Rectal smooth muscle tissue (tissue), 1 donor: ENCODE measurements around the gene LARP4B.
"Not testable (repeated sequence)": the region's sequence is repeated elsewhere in the genome, so short reads cannot be mapped to it uniquely, and the experiment has no call there.

Experiments used
- H3K27ac ChIP-seq: one replicate; pipeline ENCODE4 v1.7.0; 2013; ENCODE audit warnings: low read depth, low read length, inconsistent platforms
- H3K27me3 ChIP-seq: one replicate; pipeline ENCODE4 v1.7.0; 2013; ENCODE audit warnings: low read length; ENCODE audit not compliant: control insufficient read depth, insufficient read depth
- H3K36me3 ChIP-seq: one replicate; pipeline ENCODE4 v1.7.0; 2013; ENCODE audit warnings: low read length; ENCODE audit not compliant: control insufficient read depth, insufficient read depth
- H3K4me1 ChIP-seq: one replicate; pipeline ENCODE4 v1.7.0; 2013; ENCODE audit warnings: low read length; ENCODE audit not compliant: control insufficient read depth, insufficient read depth
- H3K4me3 ChIP-seq: one replicate; pipeline ENCODE4 v1.7.0; 2013; ENCODE audit warnings: low read length
- H3K9ac ChIP-seq: one replicate; pipeline ENCODE4 v1.7.0; 2013; ENCODE audit warnings: low read length

LARP4B gene

DNA sequence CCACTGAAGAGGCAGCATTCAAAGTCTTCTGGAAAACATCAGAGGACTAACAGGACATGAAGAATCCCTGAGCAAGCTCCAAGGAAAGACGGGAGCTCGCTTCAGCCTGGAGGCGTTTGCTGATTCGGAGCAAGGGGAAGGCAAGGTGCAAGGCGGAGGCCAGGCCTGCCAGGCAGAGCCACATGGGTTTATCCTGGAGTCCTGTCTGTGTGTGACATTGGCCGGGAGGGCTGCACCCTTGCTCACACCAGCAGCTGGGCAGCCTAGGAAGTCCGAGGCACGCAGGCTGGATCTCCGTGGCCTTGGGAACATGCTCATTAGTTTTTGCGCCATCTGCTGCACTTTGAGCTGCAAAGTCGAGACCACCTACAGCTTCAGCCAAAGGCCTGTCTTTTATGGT lies 22.3 kb upstream of the LARP4B start:
- no peak overlapping the region for H3K27ac ChIP-seq
- no peaks in the 10 kb centered on the region for H3K36me3 ChIP-seq
- H3K4me1 ChIP-seq: no peaks in the 10 kb centered on the region
- no peak overlapping the region for H3K9ac ChIP-seq
- no peaks in the 10 kb centered on the region for H3K27me3 ChIP-seq
- H3K4me3 ChIP-seq: no peak overlapping the region

DNA sequence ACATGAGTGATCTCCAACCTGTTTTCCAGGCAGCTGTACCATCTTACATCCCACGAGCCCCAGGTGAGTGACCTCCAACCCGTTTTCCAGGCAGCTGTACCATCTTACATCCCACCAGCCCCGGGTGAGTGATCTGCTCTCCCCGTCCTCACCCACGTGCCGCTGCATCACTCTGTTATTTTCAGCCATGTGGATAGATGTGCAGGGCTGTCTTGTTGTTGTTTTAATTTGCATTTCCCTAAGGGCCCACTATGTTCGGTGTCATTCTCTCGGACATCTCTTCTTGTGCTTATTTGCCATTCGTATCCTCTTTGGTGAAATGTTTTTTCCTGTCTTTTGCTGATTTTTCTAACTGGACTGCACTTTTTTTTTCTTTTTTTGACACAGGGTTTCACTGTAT lies 17.9 kb upstream of the LARP4B start:
- Histone ChIP-seq H3K4me1 (no peaks in the 10 kb centered on the region), H3K36me3 (no peaks in the 10 kb centered on the region), H3K9ac (no peak overlapping the region), H3K27ac (no peak overlapping the region), H3K27me3 (no peaks in the 10 kb centered on the region), H3K4me3 (no peak overlapping the region)

DNA sequence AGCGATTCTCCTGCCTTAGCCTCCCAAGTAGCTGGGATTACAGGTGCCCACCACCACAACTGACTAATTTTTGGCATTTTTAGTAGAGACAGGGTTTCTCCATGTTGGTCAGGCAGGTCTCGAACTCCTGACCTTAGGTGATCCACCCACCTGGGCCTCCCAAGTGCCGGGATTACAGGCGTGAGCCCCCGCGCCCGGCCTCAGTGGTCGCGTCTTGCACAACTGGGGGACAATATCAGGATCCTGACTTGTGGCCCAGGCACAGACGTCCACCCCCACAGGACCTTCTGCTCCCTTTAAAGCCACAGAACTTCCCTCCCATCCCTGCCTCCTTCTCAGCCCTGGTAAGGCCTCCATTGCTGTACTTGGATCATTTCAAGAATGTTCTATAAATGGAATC lies 16.8 kb upstream of the LARP4B start:
- no peak overlapping the region for H3K27ac ChIP-seq
- H3K4me1 ChIP-seq: no peaks in the 10 kb centered on the region
- no peak overlapping the region for H3K4me3 ChIP-seq
- H3K36me3 ChIP-seq: no peaks in the 10 kb centered on the region
- no peaks in the 10 kb centered on the region for H3K27me3 ChIP-seq
- H3K9ac ChIP-seq: no peak overlapping the region

DNA sequence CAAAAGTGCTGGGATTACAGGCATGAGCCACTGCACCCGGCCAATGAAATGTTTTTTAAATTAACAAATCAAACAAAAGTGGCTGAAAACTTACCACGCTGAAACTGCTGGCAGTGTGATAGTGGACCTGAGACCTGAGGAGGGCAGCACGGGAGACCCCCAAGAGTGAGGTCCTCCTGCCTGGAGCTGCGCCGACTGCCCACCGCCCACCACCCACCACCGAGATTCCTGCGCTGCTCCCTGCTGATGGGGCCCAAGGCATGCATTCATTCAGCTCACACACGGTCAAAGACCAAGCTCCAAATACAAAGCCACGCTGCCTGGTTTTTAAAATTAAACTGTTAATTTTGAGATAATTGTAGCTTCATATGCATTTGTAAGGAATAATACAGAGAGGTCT lies 16.4 kb upstream of the LARP4B start:
- no peak overlapping the region for H3K27ac ChIP-seq
- H3K9ac ChIP-seq: no peak overlapping the region
- no peaks in the 10 kb centered on the region for H3K27me3 ChIP-seq
- H3K4me1 ChIP-seq: no peaks in the 10 kb centered on the region
- no peak overlapping the region for H3K4me3 ChIP-seq
- no peaks in the 10 kb centered on the region for H3K36me3 ChIP-seq

DNA sequence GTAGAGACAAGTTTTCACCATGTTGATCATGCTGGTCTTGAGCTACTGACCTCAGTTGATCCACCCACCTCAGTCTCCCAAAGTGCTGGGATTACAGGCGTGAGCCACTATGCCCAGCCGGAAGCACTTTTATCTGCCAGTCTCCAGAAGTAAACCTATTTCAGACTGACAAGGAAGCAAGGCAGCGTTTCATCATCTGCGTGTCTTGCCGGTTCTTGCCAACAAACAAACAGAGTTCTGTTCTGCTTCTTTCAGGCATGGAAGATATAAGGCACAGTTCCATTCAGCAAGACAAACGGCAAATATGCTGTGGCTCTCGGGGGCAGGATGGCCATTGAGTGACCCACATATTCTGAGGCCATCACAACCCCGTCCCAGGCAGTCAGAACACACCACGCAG lies 15.5 kb upstream of the LARP4B start:
- Histone ChIP-seq H3K4me3 (no peak overlapping the region), H3K27me3 (no peaks in the 10 kb centered on the region), H3K36me3 (no peaks in the 10 kb centered on the region), H3K9ac (no peak overlapping the region), H3K27ac (no peak overlapping the region), H3K4me1 (no peaks in the 10 kb centered on the region)

DNA sequence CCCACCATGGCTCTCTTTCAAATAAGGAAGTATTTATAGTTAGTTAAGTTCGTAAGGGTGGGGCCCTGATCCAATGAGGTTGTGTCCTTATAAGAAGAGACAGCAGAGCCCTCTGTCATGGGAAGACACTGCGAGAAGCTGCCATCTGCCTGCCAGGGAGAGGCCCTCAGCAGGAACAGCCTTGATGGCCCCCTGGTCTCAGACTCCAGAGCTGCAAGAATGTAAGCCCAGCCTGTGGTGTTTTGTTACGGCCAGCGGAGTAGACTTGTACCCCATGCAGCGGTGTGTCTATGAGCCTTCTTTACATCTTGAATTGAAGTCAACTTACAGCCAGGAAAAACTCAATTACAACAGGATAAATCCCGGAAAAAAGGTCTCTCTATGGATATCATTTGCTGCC lies 14.3 kb upstream of the LARP4B start:
- no peak overlapping the region for H3K9ac ChIP-seq
- no peaks in the 10 kb centered on the region for H3K27me3 ChIP-seq
- H3K36me3 ChIP-seq: no peaks in the 10 kb centered on the region
- H3K27ac ChIP-seq: no peak overlapping the region
- H3K4me1 ChIP-seq: no peaks in the 10 kb centered on the region
- H3K4me3 ChIP-seq: no peak overlapping the region

DNA sequence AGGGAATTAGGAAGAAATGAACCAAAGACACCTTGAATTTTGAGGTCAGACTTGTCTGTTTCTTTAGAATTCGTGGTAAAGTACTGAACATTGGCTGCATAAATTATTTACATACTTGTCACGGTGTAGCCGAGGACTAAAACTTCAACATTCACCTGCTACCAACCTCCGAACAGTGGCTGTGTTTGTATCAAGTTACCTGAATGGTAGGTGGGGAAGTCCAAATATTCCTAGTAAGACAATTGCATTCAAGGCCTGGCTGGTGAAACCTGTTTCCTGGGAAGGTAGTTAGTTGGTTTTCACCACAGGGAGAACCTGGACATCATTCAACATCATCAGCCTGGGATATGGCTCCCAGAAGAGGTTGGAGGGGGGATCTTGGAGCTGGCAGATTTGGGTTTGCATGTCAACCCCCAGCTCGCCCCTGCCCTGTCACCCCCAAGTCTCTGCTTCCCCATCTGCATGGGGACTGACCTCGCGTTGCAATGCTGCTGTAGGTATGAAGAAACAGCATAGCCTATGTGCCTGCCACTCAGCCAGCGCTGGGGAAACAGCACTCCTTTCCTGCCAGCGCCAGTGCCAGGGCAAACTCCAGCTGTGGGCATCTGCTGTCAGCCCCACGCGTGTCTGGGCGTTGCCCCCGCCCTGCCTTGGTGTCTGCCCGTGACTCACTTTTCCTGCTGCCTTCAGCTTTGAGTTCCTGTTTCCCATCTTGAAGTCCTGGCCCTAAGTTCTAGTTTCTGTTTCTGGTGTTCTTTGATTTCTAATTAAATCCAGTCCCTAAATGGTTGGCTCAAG lies 12.7 kb upstream of the LARP4B start:
- H3K4me3 ChIP-seq: peak overlapping the region; percentile 8
- H3K36me3 ChIP-seq: no peaks in the 10 kb centered on the region
- H3K27ac ChIP-seq: no peak overlapping the region
- no peak overlapping the region for H3K9ac ChIP-seq
- H3K27me3 ChIP-seq: no peaks in the 10 kb centered on the region
- H3K4me1 ChIP-seq: no peaks in the 10 kb centered on the region

DNA sequence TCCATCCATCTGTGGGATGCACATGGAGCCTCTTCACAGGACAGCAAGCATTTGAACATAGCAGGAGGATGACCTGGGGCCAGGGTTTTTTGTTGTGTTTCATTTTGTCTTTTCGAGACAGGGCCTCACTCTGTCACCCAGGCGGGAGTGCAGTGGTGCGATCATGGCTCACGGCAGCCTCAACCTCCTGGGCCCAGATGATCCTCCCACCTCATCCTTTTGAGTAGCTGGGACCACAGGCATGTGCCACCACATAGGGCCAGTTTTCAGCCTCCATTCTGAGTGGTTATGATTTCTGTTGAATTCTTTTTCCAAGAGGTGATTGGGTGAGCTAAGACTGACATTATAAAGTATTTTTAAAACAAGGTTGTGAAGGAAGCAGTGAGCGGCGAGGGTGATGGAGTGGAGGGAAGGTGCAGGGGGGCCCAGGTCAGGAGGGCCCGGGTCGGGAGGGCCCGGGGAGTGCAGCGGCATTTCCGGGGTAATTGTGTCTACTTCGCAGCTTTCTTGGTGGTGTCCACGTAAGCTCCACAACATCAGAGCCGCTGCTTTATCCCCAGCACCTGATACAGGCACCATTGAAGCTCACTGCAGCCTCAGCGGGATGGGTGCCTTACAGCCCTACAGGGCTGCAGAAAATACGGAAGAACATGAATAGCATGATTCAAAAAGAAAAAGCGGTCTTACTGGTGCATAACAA lies 12.0 kb upstream of the LARP4B start:
- H3K27ac ChIP-seq: no peak overlapping the region
- H3K36me3 ChIP-seq: no peaks in the 10 kb centered on the region
- H3K27me3 ChIP-seq: no peaks in the 10 kb centered on the region
- no peak overlapping the region for H3K4me3 ChIP-seq
- no peaks in the 10 kb centered on the region for H3K4me1 ChIP-seq
- H3K9ac ChIP-seq: no peak overlapping the region

DNA sequence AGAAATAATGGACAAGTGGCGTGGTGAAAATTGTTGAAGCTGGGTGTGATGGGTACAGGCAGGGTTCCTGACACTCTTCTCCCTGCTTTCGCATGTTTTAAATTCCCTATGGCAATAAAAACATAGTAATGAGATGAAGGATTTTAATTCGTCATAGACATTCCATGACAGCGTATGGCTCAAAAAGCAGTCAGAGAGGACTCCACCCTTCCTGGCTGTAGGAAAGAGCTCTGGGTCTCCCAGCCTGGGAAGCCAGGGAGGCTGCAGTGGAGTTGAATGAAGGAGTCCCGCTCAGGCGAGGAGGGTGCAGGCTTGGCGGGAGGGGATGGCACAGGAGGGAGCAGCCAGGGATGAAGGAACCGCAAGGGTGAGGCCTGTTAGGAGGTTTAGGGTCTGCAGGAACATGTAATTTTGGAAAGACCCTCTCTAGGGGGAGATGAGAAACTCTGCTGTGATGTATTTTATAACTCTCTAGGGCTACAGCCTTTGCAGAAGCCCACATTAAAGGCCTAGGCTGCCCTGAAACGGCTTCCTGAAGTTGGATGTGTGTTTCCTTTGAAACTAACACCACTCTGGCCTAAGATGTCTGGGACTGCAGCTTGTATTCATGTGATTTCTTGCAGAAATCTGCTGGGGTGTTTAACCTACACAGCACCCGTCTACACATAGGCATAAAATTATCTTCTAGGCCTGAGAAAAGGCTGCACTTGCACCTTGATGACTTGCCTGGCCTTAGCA lies 7.6 kb upstream of the LARP4B start:
- Histone ChIP-seq H3K27me3 (no peaks in the 10 kb centered on the region), H3K4me3 (no peak overlapping the region), H3K9ac (no peak overlapping the region), H3K4me1 (no peaks in the 10 kb centered on the region), H3K27ac (no peak overlapping the region), H3K36me3 (no peaks in the 10 kb centered on the region)

DNA sequence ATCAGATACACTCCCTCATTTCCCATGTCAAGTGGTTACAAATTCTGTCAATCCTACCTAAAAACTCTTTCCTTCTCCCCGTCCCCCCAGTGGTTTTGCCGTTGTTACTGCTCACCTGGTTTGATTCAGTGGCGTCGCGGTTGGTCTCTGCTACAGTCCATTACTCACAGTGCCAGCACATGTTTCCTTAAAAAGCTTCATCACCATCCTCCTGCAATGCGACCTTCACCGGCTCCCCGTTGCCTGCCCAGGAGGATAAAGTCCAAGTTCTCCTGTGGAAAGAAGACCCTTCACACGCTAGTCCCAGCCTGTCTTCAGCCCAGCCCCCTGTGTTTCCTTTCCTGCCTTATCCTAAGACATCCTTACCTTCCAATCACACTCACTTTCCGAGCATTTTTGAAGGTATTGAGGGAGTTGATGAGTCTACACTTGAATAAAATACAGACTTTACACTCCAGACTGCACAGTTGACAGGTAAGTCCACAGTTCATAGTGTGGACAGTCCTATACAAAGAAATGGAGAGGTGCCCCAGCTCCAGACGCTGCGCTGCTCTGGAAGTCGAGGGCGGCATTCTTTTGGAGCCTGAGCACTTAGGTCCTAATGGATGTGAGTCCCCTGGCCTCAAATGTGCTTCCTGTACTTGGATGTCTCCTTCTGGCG lies 3.4 kb upstream of the LARP4B start:
- Histone ChIP-seq H3K9ac (no peak overlapping the region), H3K36me3 (no peaks in the 10 kb centered on the region), H3K27ac (no peak overlapping the region), H3K4me3 (no peak overlapping the region), H3K27me3 (no peaks in the 10 kb centered on the region), H3K4me1 (peaks cover 5% of the 10 kb centered on the region)

DNA sequence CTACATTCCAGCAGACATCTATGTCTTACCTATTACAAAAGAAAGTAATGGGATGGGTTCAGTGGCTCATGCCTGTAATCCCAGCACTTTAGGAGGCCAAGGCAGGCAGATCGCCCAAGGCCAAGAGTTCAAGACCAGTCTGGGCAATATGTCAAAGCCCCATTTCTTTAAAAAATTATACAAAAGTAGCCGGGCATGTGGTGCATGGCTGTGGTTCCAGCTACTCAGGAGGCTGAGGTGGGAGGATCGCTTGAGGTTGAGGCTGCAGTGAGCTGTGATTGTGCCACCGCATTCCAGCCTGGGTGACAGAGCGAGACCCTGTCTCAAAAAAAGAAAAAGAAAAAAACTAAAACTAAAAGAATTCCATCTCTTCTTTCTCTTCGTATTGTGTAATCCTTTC lies 2.7 kb upstream of the LARP4B start:
- H3K4me3 ChIP-seq, H3K36me3 ChIP-seq, H3K9ac ChIP-seq, H3K27ac ChIP-seq, H3K4me1 ChIP-seq, H3K27me3 ChIP-seq: not testable (repeated sequence)

DNA sequence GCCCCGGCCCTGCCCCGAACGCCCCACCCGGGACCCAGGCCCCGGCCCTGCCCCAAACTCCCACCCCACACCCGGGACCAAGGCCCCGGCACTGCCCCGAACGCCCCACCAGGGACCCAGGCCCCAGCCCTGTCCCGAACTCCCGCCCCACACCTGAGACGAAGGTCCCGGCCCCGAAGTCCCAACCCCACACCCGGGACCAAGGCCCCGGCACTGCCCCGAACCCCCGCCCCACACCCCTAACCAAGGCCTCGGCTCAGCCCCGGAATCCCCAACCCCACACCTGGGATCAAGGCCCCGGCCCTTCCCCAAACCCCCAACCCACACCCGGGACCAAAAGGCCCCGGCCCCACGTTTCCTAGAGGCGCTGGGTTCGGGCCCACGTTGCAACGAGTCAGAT lies 1.1 kb upstream of the LARP4B start:
- Histone ChIP-seq H3K36me3 (no peaks in the 10 kb centered on the region), H3K4me3 (no peak overlapping the region), H3K27ac (no peak overlapping the region), H3K9ac (no peak overlapping the region), H3K4me1 (peaks cover 5% of the 10 kb centered on the region), H3K27me3 (no peaks in the 10 kb centered on the region)
